Hippocampal formation (tissue), 2 donors: ENCODE data around the gene CMC1.
"Not testable (repeated sequence)": the region's sequence is repeated elsewhere in the genome, so short reads cannot be mapped to it uniquely, and the experiment has no call there.

ENCODE experiments used
- DNase-seq, 2 donors: peaks; one replicate each; lab custom pipeline; 2025; lab: John Stamatoyannopoulos, UW

CMC1 gene

GRCh38 chr3:28244491-28244890 lies 3.1 kb downstream of the CMC1 start:
- DNase-seq: no peak

DNA sequence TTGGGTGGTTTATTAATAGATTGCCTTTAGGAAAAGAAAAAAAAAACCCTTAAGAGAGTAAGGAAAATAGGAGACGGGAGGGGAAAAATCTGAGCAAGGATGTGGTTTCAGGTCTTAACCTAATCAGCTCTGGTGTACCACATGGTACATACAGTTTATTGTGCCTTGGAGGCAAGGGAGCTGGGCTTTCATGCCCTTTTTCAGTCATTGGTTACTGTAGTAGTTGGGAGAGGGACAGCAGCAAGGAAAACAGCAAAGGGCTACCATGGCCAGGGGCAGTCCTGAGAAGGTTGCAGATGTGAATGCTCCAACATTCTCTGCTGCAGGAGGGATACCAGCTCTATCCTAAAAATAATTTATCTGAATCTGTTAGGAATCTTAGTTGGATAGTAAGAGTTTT lies 5.9 kb downstream of the CMC1 start:
- no peak for DNase-seq

DNA sequence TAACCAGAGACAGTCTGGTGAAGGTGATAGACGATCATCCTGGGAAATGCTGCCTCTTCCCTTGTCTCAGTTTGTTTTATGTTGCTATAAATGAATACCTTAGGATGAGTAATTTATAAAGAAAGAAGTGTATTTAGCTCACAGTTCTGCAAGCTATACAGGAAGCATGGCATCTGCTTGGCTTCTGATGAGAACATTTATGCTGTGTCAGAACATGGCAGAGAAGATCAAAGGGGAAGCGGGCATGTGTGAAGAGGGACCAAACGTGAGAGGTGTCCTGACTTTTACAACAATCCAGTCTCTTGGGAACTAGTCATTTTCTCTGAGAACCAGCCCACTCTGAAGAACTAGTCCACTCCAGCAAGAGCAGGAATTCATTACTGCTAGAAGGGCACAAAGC lies 9.6 kb downstream of the CMC1 start:
- no peak for DNase-seq

- DNase-seq: no peak
Observed at GRCh38 chr3:28252001-28252431, 10.6 kb downstream of the CMC1 start.

- no peak for DNase-seq
Observed at GRCh38 chr3:28253040-28253715, 11.8 kb downstream of the CMC1 start.

- no peak for DNase-seq
Observed at GRCh38 chr3:28262001-28262400, 20.6 kb downstream of the CMC1 start.

DNA sequence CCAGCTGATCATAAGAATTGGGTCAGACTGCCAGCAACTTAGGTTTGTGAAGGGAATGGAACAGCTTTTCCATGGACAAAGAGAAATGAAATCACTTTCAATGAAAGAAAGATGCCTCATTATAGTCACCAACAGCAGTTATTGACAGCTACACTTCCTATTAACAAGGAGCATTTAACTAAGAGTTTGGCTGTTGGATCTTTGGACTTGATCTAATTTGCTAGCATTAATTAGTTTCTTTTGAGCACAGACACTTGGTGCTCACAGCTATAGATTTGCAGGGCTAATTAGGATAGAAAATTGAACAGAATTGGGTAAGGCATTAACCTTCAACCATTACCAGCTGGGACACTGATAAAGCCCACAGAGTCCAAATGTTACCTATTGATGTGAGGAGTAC lies 24.2 kb downstream of the CMC1 start:
- DNase-seq: no peak

DNA sequence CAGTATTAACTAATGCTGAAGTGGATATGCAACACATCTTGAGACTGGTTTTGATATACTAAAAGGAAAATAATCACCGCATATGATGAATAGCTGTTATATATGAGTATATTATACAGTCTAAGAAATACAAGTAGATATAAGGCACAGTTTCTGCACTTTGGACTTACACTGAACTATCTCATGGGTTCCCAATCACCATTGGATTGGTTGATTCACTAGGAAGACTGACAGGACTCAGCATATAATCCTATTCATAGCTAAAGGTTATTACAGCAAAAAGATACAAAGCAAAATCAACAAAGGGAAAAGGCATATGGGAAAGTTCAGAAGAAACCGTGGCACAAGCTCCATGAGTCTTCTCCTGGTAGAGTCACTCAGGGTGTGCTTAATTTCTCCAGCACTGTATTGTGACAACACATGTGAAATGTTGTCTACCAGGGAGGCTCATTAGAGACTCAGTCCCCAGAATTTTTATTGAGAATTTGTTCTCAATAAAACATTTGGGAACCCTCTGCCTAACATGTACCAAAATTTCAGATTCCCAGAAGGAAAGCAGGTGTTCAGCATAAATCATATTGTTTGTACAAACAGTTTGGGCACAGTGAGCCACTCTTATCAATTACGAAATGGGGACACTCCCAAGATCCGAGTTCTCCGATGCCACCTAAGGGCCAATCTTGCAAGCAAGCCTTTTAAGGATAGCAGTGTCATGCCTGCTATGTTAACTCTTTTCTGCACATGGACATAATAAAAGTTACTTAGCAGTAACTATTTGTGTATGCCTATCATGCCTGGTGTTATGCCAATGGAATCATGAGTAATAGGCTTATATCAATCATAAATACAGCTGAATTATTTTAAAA lies 26.8 kb downstream of the CMC1 start:
- DNase-seq: no peak

- no peak for DNase-seq
Observed at GRCh38 chr3:28268989-28269388, 27.6 kb downstream of the CMC1 start.

DNA sequence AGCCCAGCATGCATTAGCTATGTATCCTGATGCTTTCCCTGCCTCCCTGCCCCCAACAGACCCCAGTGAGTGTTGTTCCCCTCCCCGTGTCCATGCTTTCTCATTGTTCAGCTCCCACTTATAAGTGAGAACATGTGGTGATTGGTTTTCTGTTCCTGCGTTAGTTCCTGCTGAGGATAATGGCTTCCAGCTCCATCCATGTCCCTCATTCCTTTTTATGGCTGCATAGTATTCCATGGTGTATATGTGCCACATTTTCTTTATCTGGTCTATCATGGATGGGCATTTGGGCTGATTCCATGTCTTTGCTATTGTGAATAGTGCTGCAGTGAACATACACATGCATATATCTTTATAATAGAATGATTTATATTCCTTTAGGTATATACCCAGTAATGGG lies 28.5 kb downstream of the CMC1 start:
- not testable (repeated sequence) for DNase-seq

DNA sequence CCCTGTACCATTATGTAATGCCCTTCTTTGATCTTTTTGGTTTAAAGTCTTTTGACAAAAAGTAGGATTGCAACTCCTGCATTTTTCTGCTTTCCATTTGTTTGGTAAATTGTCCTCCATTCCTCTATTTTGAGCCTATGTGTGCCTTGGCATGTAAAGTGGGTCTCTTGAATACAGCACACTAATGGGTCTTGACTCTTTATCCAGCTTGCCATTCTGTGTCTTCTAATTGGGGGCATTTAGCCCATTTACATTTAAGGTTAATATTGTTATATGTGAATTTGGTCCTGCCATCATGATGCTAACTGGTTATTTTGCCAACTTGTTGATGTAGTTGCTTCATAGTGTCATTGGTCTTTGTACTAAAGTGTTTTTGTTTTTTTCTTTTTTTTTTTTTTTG lies 32.4 kb downstream of the CMC1 start:
- no peak for DNase-seq

- no peak for DNase-seq
Observed at GRCh38 chr3:28278918-28279317, 37.5 kb downstream of the CMC1 start.

DNA sequence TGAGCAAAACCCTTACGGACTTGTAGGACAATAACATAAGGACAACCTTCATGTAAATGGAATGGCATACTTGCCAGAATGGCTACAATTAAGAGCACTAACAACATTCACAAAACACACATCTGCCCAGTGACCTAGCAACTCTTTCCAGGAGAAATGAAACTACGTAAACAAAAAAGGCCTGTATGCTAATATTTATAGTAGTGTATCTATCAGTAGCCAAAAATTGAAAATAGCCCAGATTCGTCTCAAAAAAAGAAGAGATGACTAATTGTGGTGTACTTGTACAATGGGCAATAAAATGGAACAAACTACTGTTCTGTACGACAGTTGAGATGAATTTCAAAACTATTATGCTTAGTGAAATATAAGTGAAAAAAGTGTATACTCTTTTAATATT lies 38.4 kb downstream of the CMC1 start:
- DNase-seq: no peak

- DNase-seq: no peak
Observed at GRCh38 chr3:28280781-28281180, 39.4 kb downstream of the CMC1 start.

DNA sequence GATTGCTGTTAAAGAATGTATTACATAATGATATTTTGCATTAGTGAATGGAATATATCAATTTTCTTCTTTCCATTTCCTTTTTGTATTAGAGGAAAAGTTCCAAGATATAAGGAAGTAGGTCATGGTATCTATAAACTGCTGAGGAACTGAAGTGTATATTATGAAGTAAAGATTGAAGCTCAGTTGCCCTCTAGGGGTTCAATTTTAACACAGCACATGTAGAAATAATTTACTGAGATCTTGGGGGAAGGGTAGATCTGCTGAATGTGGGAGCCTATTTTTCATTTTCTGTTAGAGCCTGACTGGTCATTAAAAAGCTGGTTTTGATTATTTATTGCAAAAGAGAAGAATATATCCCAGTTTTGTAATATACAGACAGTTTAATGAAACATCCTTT lies 45.2 kb downstream of the CMC1 start:
- DNase-seq: peak in 1 of 2 donors; percentile 47

GRCh38 chr3:28287046-28287445 lies 45.6 kb downstream of the CMC1 start:
- no peak for DNase-seq

- DNase-seq: no peak
Observed at GRCh38 chr3:28290863-28291300, 49.5 kb downstream of the CMC1 start.

DNA sequence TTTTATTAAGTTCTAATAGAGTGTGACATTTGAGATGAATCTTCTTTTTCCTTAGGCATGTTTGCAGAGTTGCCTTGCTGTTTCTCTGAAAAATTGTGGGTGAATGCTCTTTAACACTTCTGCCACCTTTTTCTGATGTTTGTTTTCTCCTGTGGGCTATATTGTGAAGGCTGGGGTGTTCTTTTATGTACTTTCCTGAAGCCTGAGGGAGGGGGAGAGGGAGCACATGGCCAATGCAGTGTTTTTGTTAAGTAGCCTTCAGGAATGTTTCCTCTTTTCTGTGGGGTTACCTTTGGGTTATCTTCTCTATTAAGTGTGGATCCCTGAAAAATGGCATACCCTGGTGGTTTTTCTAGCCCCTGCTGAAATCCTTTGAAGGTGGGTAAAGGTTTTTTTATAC lies 50.2 kb downstream of the CMC1 start:
- no peak for DNase-seq

- no peak for DNase-seq
Observed at GRCh38 chr3:28292622-28293021, 51.2 kb downstream of the CMC1 start.

- no peak for DNase-seq
Observed at GRCh38 chr3:28294667-28295413, 53.4 kb downstream of the CMC1 start.

- DNase-seq: no peak
Observed at GRCh38 chr3:28295898-28296490, 54.6 kb downstream of the CMC1 start.

DNA sequence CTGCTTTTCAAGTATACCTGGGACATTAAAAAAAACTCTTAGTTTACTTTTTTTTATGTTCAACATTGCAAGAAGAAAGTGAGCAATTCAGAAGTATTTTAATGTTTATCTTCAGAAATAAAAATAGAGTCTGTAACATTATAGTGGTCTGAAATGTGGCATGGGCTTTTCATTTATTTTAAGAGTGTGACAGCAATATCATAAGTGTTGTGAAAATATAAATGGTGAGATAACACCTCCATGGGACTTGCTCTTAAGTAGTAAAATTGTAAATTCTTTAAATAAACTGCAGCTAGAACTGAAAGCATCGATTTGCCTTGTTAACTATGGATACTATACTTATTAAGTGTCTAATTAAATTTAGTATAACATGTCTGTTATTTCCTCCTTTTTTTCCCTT lies 58.3 kb downstream of the CMC1 start:
- DNase-seq: no peak
